SH-SY5Y (cell line): Measurements from ENCODE around the gene ZNF426.

Source experiments
- GATA2 ChIP-seq: IDR thresholded peaks from 2 replicates; pipeline ENCODE4 v1.6.1; 2011; ENCODE audit warnings: mild to moderate bottlenecking, low read depth, low read length
- GATA3 ChIP-seq: IDR thresholded peaks from 2 replicates; pipeline ENCODE4 v1.6.1; 2011; ENCODE audit warnings: low read depth, mild to moderate bottlenecking, low read length, moderate library complexity

Gene ZNF426

DNA sequence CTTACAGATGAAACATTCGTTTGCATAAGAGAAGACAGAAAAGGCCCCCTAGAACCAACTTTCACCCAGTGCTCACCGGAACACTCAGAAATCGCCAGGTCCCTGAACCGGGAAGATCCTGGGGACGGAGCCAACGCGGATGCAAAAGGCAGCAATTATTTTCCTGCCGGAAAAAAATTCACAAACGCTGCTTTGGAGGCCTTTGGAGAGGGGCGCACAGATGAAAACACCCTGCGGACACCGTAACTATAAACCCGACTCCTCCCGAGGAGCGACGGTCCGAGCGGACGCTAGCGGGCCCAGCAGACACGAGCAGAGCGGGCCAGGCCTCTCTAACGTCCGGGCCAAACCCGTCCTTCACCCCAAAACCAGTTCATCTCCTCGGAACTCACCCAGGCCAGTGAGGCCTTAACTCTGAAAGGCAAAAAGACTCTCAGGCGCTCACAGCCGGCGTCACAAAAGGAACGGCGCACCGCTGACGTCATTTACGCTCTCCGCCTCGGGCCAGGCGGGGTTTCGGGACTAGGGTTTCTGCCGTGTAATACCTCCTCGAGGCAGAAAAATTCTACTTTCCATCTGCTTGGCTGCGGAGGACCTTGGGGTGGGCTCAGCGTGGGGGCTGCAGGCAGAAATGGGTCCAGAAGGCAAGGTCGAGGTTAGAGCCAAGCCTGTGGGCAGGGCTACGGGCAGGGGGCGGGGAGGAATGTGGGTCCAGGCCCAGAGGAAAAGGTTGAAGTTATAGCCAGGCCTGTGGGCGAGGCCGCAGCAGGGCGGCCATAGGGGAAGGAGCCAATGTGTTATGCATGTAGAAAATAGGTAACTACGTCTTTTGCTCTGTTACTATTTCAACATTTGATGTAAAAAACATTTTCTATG, at the start of gene ZNF426:
TSS of gene ZNF426 (minus strand) at position 463 of the 876 bp plus-strand sequence. CDS start 2,413 bp downstream, outside the sequence.
- TF ChIP-seq GATA2 = no peak
- no peak for TF ChIP-seq GATA3

DNA sequence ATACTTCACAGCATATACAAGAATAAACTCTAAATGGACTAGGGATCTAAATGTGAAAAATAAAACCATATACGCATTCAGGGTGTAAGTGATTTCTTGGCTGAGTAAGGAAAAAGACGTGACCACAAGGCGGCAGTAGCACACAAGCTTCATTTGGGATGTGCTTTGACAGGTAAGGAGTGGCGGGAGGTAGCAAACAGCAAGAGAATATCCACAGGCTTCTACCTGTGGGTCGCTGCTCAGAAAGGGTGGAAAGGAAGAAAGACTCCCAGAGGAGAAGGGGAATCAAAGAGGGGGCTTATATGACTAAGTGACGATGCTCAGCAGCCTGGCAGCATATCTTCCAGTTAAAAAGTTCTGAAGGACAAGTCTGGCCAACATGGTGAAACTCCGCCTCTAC, 48.3 kb upstream of the ZNF426 start:
- TF ChIP-seq GATA3 (no peak), GATA2 (no peak)

GRCh38 chr19:9584073-9584833, 45.8 kb upstream of the ZNF426 start, which contains the start of gene ZNF121:
Gene ZNF121, minus strand, starts transcription at chr19:9584504. Its CDS starts 16,407 bp downstream, at chr19:9568097.
- TF ChIP-seq GATA3 (no peak), GATA2 (0 out of 2 replicates have a peak, but pooled peaks have one; percentile 21)

- TF ChIP-seq GATA2 = no peak
- TF ChIP-seq GATA3 = no peak
These were observed 42.3 kb upstream of the ZNF426 start for GRCh38 chr19:9580728-9581127.

- TF ChIP-seq GATA3 = no peak
- TF ChIP-seq GATA2 = no peak
These were observed 31.8 kb upstream of the ZNF426 start for GRCh38 chr19:9570255-9570654.

- TF ChIP-seq GATA3 (no peak), GATA2 (no peak)
These were observed 28.3 kb upstream of the ZNF426 start for GRCh38 chr19:9566729-9567128.

DNA sequence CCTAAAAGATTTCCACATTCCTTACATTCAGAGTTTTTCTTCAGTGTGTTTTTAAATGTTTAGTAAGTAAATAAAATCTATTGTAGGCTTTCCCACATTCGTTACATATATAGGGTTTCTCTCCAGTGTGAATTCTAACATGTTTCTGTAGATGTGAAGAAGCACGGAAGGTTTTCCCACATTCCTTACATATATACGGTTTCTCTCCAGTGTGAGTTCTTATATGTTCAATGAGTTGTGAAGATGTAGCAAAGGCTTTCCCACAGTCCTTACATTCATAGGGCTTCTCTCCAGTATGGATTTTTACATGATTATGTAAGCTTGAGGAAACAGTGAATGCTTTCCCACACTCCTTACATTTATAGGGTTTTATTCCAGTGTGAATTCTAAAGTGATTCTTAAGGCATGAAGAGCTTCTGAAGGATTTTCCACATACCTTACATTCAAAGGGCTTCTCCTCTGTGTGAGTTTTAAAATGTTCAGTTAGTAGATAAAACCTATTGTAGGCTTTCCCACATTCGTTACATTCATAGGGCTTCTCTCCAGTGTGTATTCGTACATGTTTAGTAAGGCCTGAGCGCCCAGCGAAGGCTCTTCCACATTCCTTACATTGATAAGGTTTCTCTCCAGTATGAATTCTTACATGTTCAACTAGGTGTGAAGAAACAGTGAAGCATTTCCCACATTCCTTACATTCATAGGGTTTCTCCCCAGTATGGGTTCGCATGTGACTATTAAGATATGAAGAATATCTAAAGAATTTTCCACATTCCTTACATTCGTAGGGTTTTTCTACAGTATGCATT, 27.7 kb upstream of the ZNF426 start:
- TF ChIP-seq GATA2 (no peak), GATA3 (no peak)

- TF ChIP-seq GATA3 (no peak), GATA2 (no peak)
These were observed 14.3 kb upstream of the ZNF426 start for GRCh38 chr19:9552536-9553274.

DNA sequence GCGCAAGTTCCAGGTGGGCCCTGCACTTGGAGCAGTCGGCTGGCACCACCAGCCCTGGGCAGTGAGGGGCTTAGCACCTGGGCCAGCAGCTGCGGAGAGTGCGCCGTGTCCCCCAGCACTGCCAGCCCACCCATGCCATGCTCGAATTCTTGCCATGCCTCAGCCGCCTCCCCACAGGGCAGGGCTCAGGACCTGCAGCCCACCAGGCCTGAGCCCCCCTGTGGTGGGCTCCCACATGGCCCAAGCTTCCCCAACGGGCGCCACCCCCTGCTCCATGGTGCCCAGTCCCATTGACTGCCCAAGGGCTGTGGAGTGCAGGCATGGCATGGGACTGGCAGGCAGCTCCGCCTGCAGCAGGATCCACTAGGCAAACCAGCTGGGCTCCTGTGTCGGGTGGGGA, 9.4 kb upstream of the ZNF426 start:
- no peak for TF ChIP-seq GATA3
- no peak for TF ChIP-seq GATA2

- TF ChIP-seq GATA2 (no peak), GATA3 (no peak)
These were observed 2.5 kb downstream of the ZNF426 start for GRCh38 chr19:9535934-9536333.

GRCh38 chr19:9531933-9532332, 6.5 kb downstream of the ZNF426 start:
- TF ChIP-seq GATA2 = no peak
- no peak for TF ChIP-seq GATA3

- TF ChIP-seq GATA2 = no peak
- no peak for TF ChIP-seq GATA3
These were observed 9.6 kb downstream of the ZNF426 start for GRCh38 chr19:9528757-9529336.
